Transverse colon (tissue), 4 donors: ENCODE data around the gene PRSS12. TPM values are rescaled to one million over a fixed set of nuclear protein-coding genes. Genes with fewer than 3 reads are reported as not detected.
"Not testable (repeated sequence)": the region's sequence is repeated elsewhere in the genome, so short reads cannot be mapped to it uniquely, and the experiment has no call there.

Experiments used
- DNase-seq: peaks from one replicate; pipeline ENCODE4 v3.0.0-alpha.2; 2019
- H3K27ac ChIP-seq, 4 donors: fragments of 200-600 bp; sonication (generic); 2 replicates each; pipeline ENCODE4 v1.5.1; 2016 to 2018; ENCODE audit warnings: inconsistent platforms in 4 of 4
- H3K27me3 ChIP-seq: fragments of 200-600 bp; sonication (generic); 2 replicates; pipeline ENCODE4 v1.5.1; 2017; ENCODE audit warnings: inconsistent platforms
- H3K36me3 ChIP-seq, 4 donors: fragments of 200-600 bp; sonication (generic); 2 replicates each; pipeline ENCODE4 v1.5.1; 2017 to 2019; ENCODE audit warnings: inconsistent platforms in 4 of 4
- H3K4me1 ChIP-seq, 4 donors: fragments of 200-600 bp; sonication (generic); 2 replicates each; pipeline ENCODE4 v1.5.1; 2017 to 2020; ENCODE audit warnings: inconsistent platforms in 4 of 4
- H3K4me3 ChIP-seq, 4 donors: fragments of 200-600 bp; sonication (generic); 1 replicate in 1 of 4; 2 replicates in 3 of 4; pipeline versions ENCODE4 v1.5.1 to v1.6.1; 2017 to 2019; ENCODE audit warnings: inconsistent platforms in 4 of 4
- H3K9me3 ChIP-seq, 2 donors: fragments of 200-600 bp; sonication (generic); 2 replicates each; pipeline ENCODE4 v1.5.1; 2017 to 2019; ENCODE audit warnings: inconsistent platforms in 2 of 2
- CTCF ChIP-seq, 5 experiments: fragments of 200-600 bp in 3 of 5; fragments of 450-650 bp in 2 of 5; sonication (generic) in 3 of 5; IDR thresholded peaks; 1 replicate in 2 of 5; 2 replicates in 3 of 5; pipeline ENCODE4 v1.5.1; 2016 to 2017; ENCODE audit warnings: antibody characterized with exemption in 5 of 5, inconsistent platforms in 3 of 5, mild to moderate bottlenecking in 2 of 5, moderate library complexity in 1 of 5
- EP300 ChIP-seq: sonication (generic); formaldehyde crosslinking; IDR thresholded peaks from one replicate; pipeline ENCODE4 v1.6.1; 2017; ENCODE audit warnings: antibody characterized with exemption, low read depth
- POLR2A ChIP-seq: fragments of 450-650 bp; IDR thresholded peaks from one replicate; pipeline ENCODE4 v1.6.1; 2016; ENCODE audit warnings: antibody characterized with exemption, mild to moderate bottlenecking, moderate library complexity
- POLR2AphosphoS5 ChIP-seq, 3 donors: sonication (generic); formaldehyde crosslinking; IDR thresholded peaks; one replicate each; pipeline ENCODE4 v1.6.1; 2016; ENCODE audit warnings: antibody characterized with exemption in 3 of 3
- WGBS, 2 donors: methylation state at CpG; one replicate each; pipeline ENCODE4 v1.1.5; 2018; ENCODE audit warnings: low coverage in 1 of 2; 5-methylcytosine and 5-hydroxymethylcytosine counted together
- in situ Hi-C, 4 donors: fragments of 200-750 bp; cut with MboI; loops; one replicate each; pipeline versions ENCODE4 v1.15.0 to v1.15.1; 2017; ENCODE audit warnings: low sequenced_read_pairs in 3 of 4, low pct_ligation_motif_present in 1 of 4, low pct_unique_long_range_greater_than_20kb in 1 of 4
- intact Hi-C: fragments of 100-400 bp; cut with DNase I; formaldehyde crosslinking; loops from one replicate; pipeline ENCODE4 v1.15.1; 2023; ENCODE audit warnings: low total_unique reads
- total RNA-seq, 4 donors: library from RNA; depleted of rRNA; stranded (reverse); fragments of >200 nt; gene quantifications; one replicate each; pipeline ENCODE4 v1.1.0, GENCODE V29; 2016

The PRSS12 gene
- 100 to 1,000 TPM in 1 of 4 donors, 10 to 100 TPM in 3; 58.0 to 146 (median 84.3) TPM for total RNA-seq

- Histone ChIP-seq H3K27ac (peak within 1 kb of the TSS; percentile 72 to 85 (median 83)), H3K4me1 (peaks cover 3 to 33% (median 7%) of the 10 kb centered on the region in 4 donors), H3K36me3 (no peaks in the 10 kb centered on the region), H3K27me3 (peaks cover 37% of the 10 kb centered on the region), H3K9me3 (no peaks in the 10 kb centered on the region), H3K4me3 (peak within 1 kb of the TSS; percentile 47 to 68 (median 49))
- WGBS, 2 donors = 4 to 22% methylated on average over 6 to 24 of the region's 59 CpGs
- intact Hi-C loops = loop anchor here (5.0 kb wide), 1 partner anchor 71 kb away; no protein-coding TSS in a partner anchor
- in situ Hi-C loops = no loop called here
- TF ChIP-seq POLR2AphosphoS5 (IDR thresholded peaks at IDR 0.05) (peak in 2 of 3 donors; percentile 46 to 55), CTCF (IDR thresholded peaks at IDR 0.05) (peak; percentile 58 to 90 (median 83)), EP300 (no peak), POLR2A (no peak)
- DNase-seq = peak; percentile 85
Measured at GRCh38 chr4:118352843-118353533, at the start of gene PRSS12. Gene PRSS12, minus strand, starts transcription at chr4:118353003. Its CDS starts 283 bp downstream, at chr4:118352720.

GRCh38 chr4:118400356-118400755 lies 47.6 kb upstream of the PRSS12 start:
- in situ Hi-C loops (no loop called here), intact Hi-C loops (no loop called here)
- Histone ChIP-seq H3K4me3 (no peak overlapping the region), H3K27ac (no peak overlapping the region), H3K9me3 (no peaks in the 10 kb centered on the region), H3K4me1 (no peaks in the 10 kb centered on the region), H3K36me3 (no peaks in the 10 kb centered on the region), H3K27me3 (no peaks in the 10 kb centered on the region)
- DNase-seq = no peak
- WGBS, 2 donors = 57 to 65% methylated on average over 2 to 3 of the region's 3 CpGs
- TF ChIP-seq EP300 = no peak

GRCh38 chr4:118399883-118400282 lies 47.1 kb upstream of the PRSS12 start:
- H3K27me3 ChIP-seq, H3K27ac ChIP-seq, H3K9me3 ChIP-seq, H3K36me3 ChIP-seq, H3K4me3 ChIP-seq, H3K4me1 ChIP-seq, intact Hi-C loops, in situ Hi-C loops, DNase-seq: not testable (repeated sequence)
- 53 to 60% methylated on average over 4 of the region's 4 CpGs for WGBS, 2 donors

- intact Hi-C loops = no loop called here
- no peaks in the 10 kb centered on the region for H3K36me3 ChIP-seq
- no peaks in the 10 kb centered on the region for H3K27me3 ChIP-seq
- no peaks in the 10 kb centered on the region for H3K4me1 ChIP-seq
- TF ChIP-seq POLR2A (no peak), POLR2AphosphoS5 (IDR thresholded peaks at IDR 0.05) (no peak), CTCF (IDR thresholded peaks at IDR 0.05) (no peak), EP300 (no peak)
- DNase-seq = no peak
- no peak overlapping the region for H3K4me3 ChIP-seq
- in situ Hi-C loops = no loop called here
- H3K27ac ChIP-seq = no peak overlapping the region
- H3K9me3 ChIP-seq = no peaks in the 10 kb centered on the region
- 66 to 67% methylated on average over 5 of the region's 5 CpGs for WGBS, 2 donors
Measured at GRCh38 chr4:118398226-118399090, 45.7 kb upstream of the PRSS12 start.

GRCh38 chr4:118397623-118397979 lies 44.8 kb upstream of the PRSS12 start:
- no peaks in the 10 kb centered on the region for H3K9me3 ChIP-seq
- no peak overlapping the region for H3K4me3 ChIP-seq
- no peaks in the 10 kb centered on the region for H3K4me1 ChIP-seq
- no peaks in the 10 kb centered on the region for H3K27me3 ChIP-seq
- DNase-seq = no peak
- TF ChIP-seq CTCF (IDR thresholded peaks at IDR 0.05) (no peak), POLR2A (no peak), EP300 (no peak), POLR2AphosphoS5 (IDR thresholded peaks at IDR 0.05) (no peak)
- intact Hi-C loops (no loop called here), in situ Hi-C loops (no loop called here)
- 44 to 76% methylated on average over 1 of the region's 1 CpG for WGBS, 2 donors
- no peak overlapping the region for H3K27ac ChIP-seq
- H3K36me3 ChIP-seq = no peaks in the 10 kb centered on the region
